PFSK-1 (cell line): ENCODE data around the gene SH3BGRL3.

Experiments used
- FOXP2 ChIP-seq: optimal IDR thresholded peaks from 2 replicates; pipeline ENCODE3; 2011; ENCODE audit warnings: borderline replicate concordance, control low read depth, inconsistent platforms; ENCODE audit not compliant: insufficient read depth; ENCODE audit errors: extremely low read length, extremely low read depth
- POLR2AphosphoS5 ChIP-seq: IDR thresholded peaks from 2 replicates; pipeline ENCODE4 v1.6.1; 2012; ENCODE audit warnings: low read depth, mild to moderate bottlenecking, control low read depth, low read length, moderate library complexity
- SIN3A ChIP-seq: IDR thresholded peaks from 2 replicates; pipeline ENCODE4 v1.6.1; 2012; ENCODE audit warnings: mild to moderate bottlenecking, low read length, moderate library complexity, borderline replicate concordance; ENCODE audit not compliant: insufficient read depth
- TAF1 ChIP-seq: IDR thresholded peaks from 2 replicates; pipeline ENCODE4 v1.6.1; 2012; ENCODE audit warnings: low read length, control low read depth, borderline replicate concordance; ENCODE audit not compliant: insufficient read depth
- TF ChIP-seq, protein P1 (sequence below), 2 experiments: IDR thresholded peaks; 2 replicates each; pipeline versions ENCODE4 v1.6.1 to v1.8.0; 2011 to 2012; ENCODE audit warnings: low read depth in 2 of 2, low read length in 2 of 2, control low read depth in 1 of 2, inconsistent platforms in 1 of 2, mild to moderate bottlenecking in 1 of 2, moderate library complexity in 1 of 2; ENCODE audit not compliant: insufficient read depth in 1 of 2

The SH3BGRL3 gene

GRCh38 chr1:26265405-26265804 lies 14.5 kb upstream of the SH3BGRL3 start:
- TF ChIP-seq FOXP2 (no peak), TAF1 (no peak), SIN3A (no peak), POLR2AphosphoS5 (no peak)
- TF ChIP-seq, protein P1, sequence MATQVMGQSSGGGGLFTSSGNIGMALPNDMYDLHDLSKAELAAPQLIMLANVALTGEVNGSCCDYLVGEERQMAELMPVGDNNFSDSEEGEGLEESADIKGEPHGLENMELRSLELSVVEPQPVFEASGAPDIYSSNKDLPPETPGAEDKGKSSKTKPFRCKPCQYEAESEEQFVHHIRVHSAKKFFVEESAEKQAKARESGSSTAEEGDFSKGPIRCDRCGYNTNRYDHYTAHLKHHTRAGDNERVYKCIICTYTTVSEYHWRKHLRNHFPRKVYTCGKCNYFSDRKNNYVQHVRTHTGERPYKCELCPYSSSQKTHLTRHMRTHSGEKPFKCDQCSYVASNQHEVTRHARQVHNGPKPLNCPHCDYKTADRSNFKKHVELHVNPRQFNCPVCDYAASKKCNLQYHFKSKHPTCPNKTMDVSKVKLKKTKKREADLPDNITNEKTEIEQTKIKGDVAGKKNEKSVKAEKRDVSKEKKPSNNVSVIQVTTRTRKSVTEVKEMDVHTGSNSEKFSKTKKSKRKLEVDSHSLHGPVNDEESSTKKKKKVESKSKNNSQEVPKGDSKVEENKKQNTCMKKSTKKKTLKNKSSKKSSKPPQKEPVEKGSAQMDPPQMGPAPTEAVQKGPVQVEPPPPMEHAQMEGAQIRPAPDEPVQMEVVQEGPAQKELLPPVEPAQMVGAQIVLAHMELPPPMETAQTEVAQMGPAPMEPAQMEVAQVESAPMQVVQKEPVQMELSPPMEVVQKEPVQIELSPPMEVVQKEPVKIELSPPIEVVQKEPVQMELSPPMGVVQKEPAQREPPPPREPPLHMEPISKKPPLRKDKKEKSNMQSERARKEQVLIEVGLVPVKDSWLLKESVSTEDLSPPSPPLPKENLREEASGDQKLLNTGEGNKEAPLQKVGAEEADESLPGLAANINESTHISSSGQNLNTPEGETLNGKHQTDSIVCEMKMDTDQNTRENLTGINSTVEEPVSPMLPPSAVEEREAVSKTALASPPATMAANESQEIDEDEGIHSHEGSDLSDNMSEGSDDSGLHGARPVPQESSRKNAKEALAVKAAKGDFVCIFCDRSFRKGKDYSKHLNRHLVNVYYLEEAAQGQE (IDR thresholded peaks at IDR 0.05; ENCODE audit: insufficient read depth in 1 of 2, low read depth in 2 of 2, low read length in 2 of 2), result no peak

GRCh38 chr1:26268290-26269197 lies 11.3 kb upstream of the SH3BGRL3 start:
- TF ChIP-seq TAF1 (no peak), FOXP2 (no peak), POLR2AphosphoS5 (no peak), SIN3A (no peak)
- TF ChIP-seq, protein P1 (IDR thresholded peaks at IDR 0.05; ENCODE audit: insufficient read depth in 1 of 2, low read depth in 2 of 2, low read length in 2 of 2), result no peak

GRCh38 chr1:26269198-26269550 lies 10.7 kb upstream of the SH3BGRL3 start:
- TF ChIP-seq TAF1 (no peak), SIN3A (no peak), POLR2AphosphoS5 (no peak), FOXP2 (no peak)
- TF ChIP-seq, protein P1 (IDR thresholded peaks at IDR 0.05; ENCODE audit: insufficient read depth in 1 of 2, low read depth in 2 of 2, low read length in 2 of 2), result no peak

- no peak for TF ChIP-seq FOXP2
- no peak for TF ChIP-seq SIN3A
- TF ChIP-seq TAF1, result no peak
- no peak for TF ChIP-seq POLR2AphosphoS5
- TF ChIP-seq, protein P1 (IDR thresholded peaks at IDR 0.05; ENCODE audit: insufficient read depth in 1 of 2, low read depth in 2 of 2, low read length in 2 of 2), result no peak
Measured at GRCh38 chr1:26274801-26275425, 5.0 kb upstream of the SH3BGRL3 start.
